CD4-positive, alpha-beta T cell (primary cell): ENCODE measurements around the gene ASIC4. TPM values are rescaled to one million over a fixed set of nuclear protein-coding genes. Genes with fewer than 3 reads are reported as not detected.

Experiments
- ATAC-seq: fragments of 200-7000 bp; cut with Tn5 transposase; one replicate; pipeline ENCODE4 v1.10.0; 2022; ENCODE audit warnings: mild to moderate bottlenecking; ENCODE audit not compliant: poor library complexity
- CTCF ChIA-PET: fragments of 350-600 bp; sonication (Branson Sonifier 250); formaldehyde crosslinking; loops from one replicate; lab custom pipeline; 2021; ENCODE audit warnings: antibody characterized with exemption, inconsistent platforms; lab: Charles Lee
- POLR2A ChIA-PET: fragments of 350-600 bp; sonication (Branson Sonifier 250); formaldehyde crosslinking; loops from one replicate; lab custom pipeline; 2021; ENCODE audit warnings: antibody characterized with exemption, inconsistent platforms; lab: Charles Lee
- DNase-seq, 14 experiments: peaks; one replicate each; pipeline ENCODE4 v3.0.0-alpha.2; 2013 to 2020; ENCODE audit warnings: mixed read lengths in 2 of 14
- H3K27ac ChIP-seq, 2 donors: one replicate each; pipeline versions ENCODE4 v1.5.1 to v1.7.0; 2013; ENCODE audit warnings: low read length in 2 of 2, low read depth in 1 of 2, mild to moderate bottlenecking in 1 of 2
- H3K27me3 ChIP-seq, 2 experiments: 1 replicate in 1 of 2; 2 replicates in 1 of 2; pipeline versions ENCODE4 v1.6.1 to v1.7.0; 2013; ENCODE audit warnings: low read length in 2 of 2, control low read depth in 1 of 2, mild to moderate bottlenecking in 1 of 2, moderate library complexity in 1 of 2; ENCODE audit not compliant: insufficient read depth in 2 of 2, control insufficient read depth in 1 of 2
- H3K36me3 ChIP-seq: one replicate; pipeline ENCODE4 v1.6.1; 2013; ENCODE audit warnings: low read length, control low read depth; ENCODE audit not compliant: insufficient read depth
- H3K4me1 ChIP-seq: one replicate; pipeline ENCODE4 v1.6.1; 2013; ENCODE audit warnings: low read length, control low read depth; ENCODE audit not compliant: insufficient read depth
- H3K4me3 ChIP-seq: one replicate; pipeline ENCODE4 v1.5.1; 2013; ENCODE audit warnings: mild to moderate bottlenecking, low read length, moderate library complexity
- H3K9me3 ChIP-seq, 2 experiments: 1 replicate in 1 of 2; 2 replicates in 1 of 2; pipeline versions ENCODE4 v1.6.1 to v1.7.0; 2013; ENCODE audit warnings: low read length in 2 of 2, mild to moderate bottlenecking in 2 of 2, control low read depth in 1 of 2, moderate library complexity in 1 of 2; ENCODE audit not compliant: control insufficient read depth in 1 of 2, insufficient read depth in 1 of 2
- H3K27ac Mint-ChIP-seq: one replicate; pipeline ENCODE4 v1.8.0; 2020; ENCODE audit warnings: mixed read lengths
- H3K27me3 Mint-ChIP-seq: one replicate; pipeline ENCODE4 v1.8.0; 2021; ENCODE audit warnings: mixed read lengths
- H3K36me3 Mint-ChIP-seq: one replicate; pipeline ENCODE4 v1.8.0; 2021; ENCODE audit warnings: low read depth, mixed read lengths
- H3K4me1 Mint-ChIP-seq: one replicate; pipeline ENCODE4 v1.8.0; 2021; ENCODE audit warnings: low read depth, mixed read lengths
- H3K4me3 Mint-ChIP-seq: one replicate; pipeline ENCODE4 v1.8.0; 2020; ENCODE audit warnings: mild to moderate bottlenecking, mixed read lengths
- H3K9me3 Mint-ChIP-seq: one replicate; pipeline ENCODE4 v1.8.0; 2020; ENCODE audit warnings: mixed read lengths
- intact Hi-C, 2 experiments: fragments of 100-400 bp; cut with DNase I in 1 of 2; cut with micrococcal nuclease in 1 of 2; formaldehyde crosslinking; loops; one replicate each; pipeline versions ENCODE4 v1.15.1 to v1.9.0; 2023 to 2025; cut with DNase I, micrococcal nuclease
- total RNA-seq, 174 experiments: library from RNA in 2 of 174; stranded (reverse) in 2 of 174; gene quantifications; one replicate each; pipeline ENCODE4 v1.2.3 and lab custom pipeline; 2021 to 2026
- TF ChIP-seq, protein P1 (sequence below): fragments of 200-600 bp; IDR thresholded peaks from one replicate; pipeline ENCODE4 v1.8.0; 2022; ENCODE audit warnings: antibody characterized with exemption, mild to moderate bottlenecking

ASIC4 gene
- total RNA-seq, 2 experiments from 2014 or later = 0.08 to 0.17 TPM

- Histone ChIP-seq H3K4me3 (no peak overlapping the region), H3K4me1 (peaks cover 24% of the 10 kb centered on the region), H3K36me3 (no peaks in the 10 kb centered on the region), H3K27ac (no peak overlapping the region), H3K9me3 (peaks cover 0 to 31% of the 10 kb centered on the region in 2 experiments), H3K27me3 (peaks cover 35 to 53% of the 10 kb centered on the region in 2 experiments)
- no peaks in the 10 kb centered on the region for H3K9me3 Mint-ChIP-seq
- peaks cover 17% of the 10 kb centered on the region for H3K4me1 Mint-ChIP-seq
- peak overlapping the region; percentile 51 for H3K4me3 Mint-ChIP-seq
- no peaks in the 10 kb centered on the region for H3K36me3 Mint-ChIP-seq
- intact Hi-C loops = no loop called here
- TF ChIP-seq, protein P1, sequence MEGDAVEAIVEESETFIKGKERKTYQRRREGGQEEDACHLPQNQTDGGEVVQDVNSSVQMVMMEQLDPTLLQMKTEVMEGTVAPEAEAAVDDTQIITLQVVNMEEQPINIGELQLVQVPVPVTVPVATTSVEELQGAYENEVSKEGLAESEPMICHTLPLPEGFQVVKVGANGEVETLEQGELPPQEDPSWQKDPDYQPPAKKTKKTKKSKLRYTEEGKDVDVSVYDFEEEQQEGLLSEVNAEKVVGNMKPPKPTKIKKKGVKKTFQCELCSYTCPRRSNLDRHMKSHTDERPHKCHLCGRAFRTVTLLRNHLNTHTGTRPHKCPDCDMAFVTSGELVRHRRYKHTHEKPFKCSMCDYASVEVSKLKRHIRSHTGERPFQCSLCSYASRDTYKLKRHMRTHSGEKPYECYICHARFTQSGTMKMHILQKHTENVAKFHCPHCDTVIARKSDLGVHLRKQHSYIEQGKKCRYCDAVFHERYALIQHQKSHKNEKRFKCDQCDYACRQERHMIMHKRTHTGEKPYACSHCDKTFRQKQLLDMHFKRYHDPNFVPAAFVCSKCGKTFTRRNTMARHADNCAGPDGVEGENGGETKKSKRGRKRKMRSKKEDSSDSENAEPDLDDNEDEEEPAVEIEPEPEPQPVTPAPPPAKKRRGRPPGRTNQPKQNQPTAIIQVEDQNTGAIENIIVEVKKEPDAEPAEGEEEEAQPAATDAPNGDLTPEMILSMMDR = no peak
- no peak overlapping the region for H3K27ac Mint-ChIP-seq
- ATAC-seq = no peak
- CTCF ChIA-PET = no interaction called here
- POLR2A ChIA-PET = no interaction called here
- H3K27me3 Mint-ChIP-seq = peaks cover 51% of the 10 kb centered on the region
- DNase-seq = peak in 1 of 14 experiments; percentile 22
Observed at GRCh38 chr2:219554350-219554749, 40.1 kb downstream of the ASIC4 start.

DNA sequence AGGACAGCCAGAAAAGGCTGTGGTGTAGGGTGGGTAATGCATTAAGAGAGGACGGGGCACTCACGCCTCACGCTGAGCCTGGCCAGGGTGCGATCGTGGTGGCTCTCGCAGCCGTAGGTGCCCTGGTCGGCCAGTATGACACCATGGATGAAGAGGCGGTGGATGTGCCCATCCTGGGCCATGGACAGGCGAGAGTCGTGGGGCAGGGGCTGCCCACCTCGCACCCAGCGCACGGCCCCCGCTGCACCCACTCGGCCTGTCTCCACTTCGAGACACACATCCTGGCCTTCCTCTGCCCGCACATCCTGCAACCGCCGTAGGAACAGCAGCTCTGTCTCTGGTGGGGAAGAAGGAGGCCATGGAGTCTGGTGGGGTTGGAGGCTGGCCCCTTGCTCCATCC lies 41.7 kb downstream of the ASIC4 start:
- peaks cover 35 to 46% of the 10 kb centered on the region in 2 experiments for H3K27me3 ChIP-seq
- H3K27ac ChIP-seq = no peak overlapping the region
- H3K27ac Mint-ChIP-seq = no peak overlapping the region
- DNase-seq = no peak
- H3K4me1 Mint-ChIP-seq = peaks cover 17% of the 10 kb centered on the region
- H3K36me3 Mint-ChIP-seq = no peaks in the 10 kb centered on the region
- ChIA-PET CTCF (interaction anchor here (0.6 kb wide), 1 partner anchor 60 kb away, joined by 3 read pairs; a partner anchor contains a TSS), POLR2A (no interaction called here)
- peaks cover 24% of the 10 kb centered on the region for H3K4me1 ChIP-seq
- H3K4me3 ChIP-seq = no peak overlapping the region
- no peak overlapping the region for H3K4me3 Mint-ChIP-seq
- H3K36me3 ChIP-seq = no peaks in the 10 kb centered on the region
- ATAC-seq = no peak
- no peaks in the 10 kb centered on the region for H3K9me3 Mint-ChIP-seq
- intact Hi-C loops = no loop called here
- H3K9me3 ChIP-seq = peaks cover 0 to 26% of the 10 kb centered on the region in 2 experiments
- peaks cover 50% of the 10 kb centered on the region for H3K27me3 Mint-ChIP-seq
- TF ChIP-seq, protein P1 = no peak

GRCh38 chr2:219556413-219556812 lies 42.1 kb downstream of the ASIC4 start:
- CTCF ChIA-PET = interaction anchor here (0.6 kb wide), 1 partner anchor 61 kb away, joined by 3 read pairs; a partner anchor contains a TSS

More at GRCh38 chr2:219556413-219556812, 42.1 kb downstream of the ASIC4 start:
- peaks cover 0 to 24% of the 10 kb centered on the region in 2 experiments for H3K9me3 ChIP-seq
- H3K27me3 ChIP-seq = peaks cover 32 to 42% of the 10 kb centered on the region in 2 experiments
- ATAC-seq = no peak
- H3K27me3 Mint-ChIP-seq = peaks cover 52% of the 10 kb centered on the region
- peak overlapping the region; percentile 7 for H3K4me3 Mint-ChIP-seq
- POLR2A ChIA-PET = no interaction called here
- intact Hi-C loops = no loop called here
- no peak for DNase-seq
- H3K4me1 Mint-ChIP-seq = peaks cover 17% of the 10 kb centered on the region
- no peak overlapping the region for H3K27ac ChIP-seq
- peaks cover 22% of the 10 kb centered on the region for H3K4me1 ChIP-seq
- TF ChIP-seq, protein P1 = no peak
- no peaks in the 10 kb centered on the region for H3K36me3 Mint-ChIP-seq
- H3K4me3 ChIP-seq = no peak overlapping the region
- no peaks in the 10 kb centered on the region for H3K9me3 Mint-ChIP-seq
- no peak overlapping the region for H3K27ac Mint-ChIP-seq
- H3K36me3 ChIP-seq = no peaks in the 10 kb centered on the region
